Measurements from ENCODE around the gene SIN3A. TPM values are rescaled to one million over a fixed set of nuclear protein-coding genes. Genes with fewer than 3 reads are reported as not detected.
A peak's percentile ranks its signal among the peaks of the same experiment; 100 is the strongest.

The SIN3A gene
- total and polyA plus RNA-seq, 2 of the 8 experiments (the other 6 are each of a cell fraction or from before 2014, with no cell fraction given), result 69.5 to 109 TPM

- H4K20me1 ChIP-seq (replicated peaks in 1 of 2; ENCODE audit: control insufficient read depth in 1 of 2, insufficient read depth in 2 of 2, low read length in 2 of 2), result peaks cover 15 to 19% of the 10 kb centered on the region in 2 experiments
- H3K23me2 ChIP-seq (ENCODE audit: low read depth, low read length), result peaks cover 20% of the 10 kb centered on the region
- H3K4me3 ChIP-seq (ENCODE audit: extremely low read depth in 1 of 4, insufficient read depth in 2 of 4, low read depth in 3 of 4, low read length in 4 of 4), result peak overlapping the region; percentile 76 to 97 (median 81)
- no peak overlapping the region for H2BK20ac ChIP-seq (ENCODE audit: low read length)
- H3K14ac ChIP-seq (ENCODE audit: insufficient read length), result no peak overlapping the region
- H3K4me1 ChIP-seq (replicated peaks in 1 of 4; ENCODE audit: control insufficient read depth in 3 of 4, insufficient read depth in 4 of 4, low read length in 3 of 4), result peaks cover 0 to 3% (median 1%) of the 10 kb centered on the region in 4 experiments; a peak in 1 of 7 replicates
- H2AK5ac ChIP-seq (ENCODE audit: low read depth, low read length), result no peak overlapping the region
- no peaks in the 10 kb centered on the region for H3K27me3 ChIP-seq (replicated peaks in 1 of 4; ENCODE audit: control insufficient read depth in 3 of 4, extremely low read depth in 1 of 4, insufficient read depth in 3 of 4, low read length in 3 of 4)
- H3K79me1 ChIP-seq (ENCODE audit: low read depth, low read length), result 0 out of 2 replicates have a peak, but pooled peaks cover 2% of the 10 kb centered on the region
- DNase-seq (ENCODE audit: low read depth in 1 of 2, low spot score in 2 of 2), result no peak
- peak overlapping the region; percentile 79 to 90 (median 83) for H3K9ac ChIP-seq (replicated peaks in 1 of 4; ENCODE audit: extremely low read depth in 1 of 4, low read depth in 3 of 4, low read length in 3 of 4)
- H3K27ac ChIP-seq (ENCODE audit: low read depth, low read length), result peak overlapping the region; percentile 85
- H3K56ac ChIP-seq (replicated peaks; ENCODE audit: insufficient read length, low read depth, low read length), result peak overlapping the region; percentile 83
- H2BK5ac ChIP-seq (ENCODE audit: low read depth, low read length), result peak overlapping the region; percentile 88; the same call in 1 of the 2 replicates
- no peak overlapping the region for H2AFZ ChIP-seq (ENCODE audit: low read length)
- no peak overlapping the region for H3K23ac ChIP-seq (ENCODE audit: insufficient read length)
- H3K9me3 ChIP-seq (ENCODE audit: insufficient read depth in 2 of 2, low read depth in 1 of 2, low read length in 1 of 2), result no peaks in the 10 kb centered on the region
- no peaks in the 10 kb centered on the region for H3K36me3 ChIP-seq (ENCODE audit: control insufficient read depth in 2 of 4, insufficient read depth in 4 of 4, low read length in 3 of 4)
- H2BK12ac ChIP-seq (ENCODE audit: low read depth, low read length), result no peak overlapping the region
- peaks cover 32 to 48% of the 10 kb centered on the region in 2 experiments for H3K79me2 ChIP-seq (ENCODE audit: control insufficient read depth in 1 of 2, insufficient read depth in 2 of 2, low read length in 2 of 2)
- H4K8ac ChIP-seq (ENCODE audit: extremely low read depth, insufficient read depth, low read length), result peak overlapping the region; percentile 96
- peak overlapping the region; percentile 88; the same call in 1 of the 2 replicates for H3K18ac ChIP-seq (ENCODE audit: extremely low read depth, low read length)
- H3K4ac ChIP-seq (replicated peaks; ENCODE audit: insufficient read length, low read depth, low read length), result peak overlapping the region; percentile 97
- peak overlapping the region; percentile 95 for H4K5ac ChIP-seq (ENCODE audit: insufficient read length, low read depth, low read length)
- 6% methylated on average over 9 of the region's 45 CpGs; no CpG with 5 or more reads in 1 of the 2 experiments for WGBS, 2 experiments (ENCODE audit: extremely low coverage in 1 of 2, insufficient coverage in 1 of 2, insufficient read length in 1 of 2, insufficient replicate concordance in 2 of 2, low coverage in 1 of 2, low lambda C conversion rate in 2 of 2, missing lambda C conversion rate in 1 of 2)
- ChIA-PET POLR2A (ENCODE audit: partially characterized antibody) (interaction anchor here (0.7 to 5.0 kb wide), 13 partner anchors 8 to 228 kb away, joined by 3 to 25 read pairs (median 4); partner anchors contain the start of genes IMP3, PTPN9, SNUPN and SNX33), CTCF (ENCODE audit: partially characterized antibody) (interaction anchor here (1.2 to 2.4 kb wide), 3 partner anchors 81 to 197 kb away, joined by 3 to 7 read pairs (median 4); partner anchors contain the start of gene MAN2C1)
- H2BK15ac ChIP-seq (ENCODE audit: low read length), result no peak overlapping the region
- peak overlapping the region; percentile 85 for H4K91ac ChIP-seq (replicated peaks; ENCODE audit: insufficient read length, low read length)
- peak overlapping the region in 1 of 2 experiments; percentile 61 for H3K4me2 ChIP-seq (ENCODE audit: insufficient read depth in 1 of 2, low read depth in 2 of 2, low read length in 2 of 2)
- TF ChIP-seq PHF8 (conservative IDR thresholded peaks at IDR 0.05; ENCODE audit: low read depth, low read length) (peak; percentile 69; the same call in 1 of the 2 replicates), GABPA (IDR thresholded peaks at IDR 0.05; ENCODE audit: borderline replicate concordance, insufficient read depth, low read length) (no peak), SIN3A (conservative IDR thresholded peaks at IDR 0.05 in 1 of 2, IDR thresholded peaks at IDR 0.05 in 1 of 2; ENCODE audit: low read depth in 1 of 2, low read length in 2 of 2) (0 out of 4 replicates have a peak, but pooled peaks of 1 of the 2 experiments have one; percentile 33), POLR2AphosphoS5 (IDR thresholded peaks at IDR 0.05; ENCODE audit: low read depth, low read length) (peak; percentile 47; the same call in 1 of the 2 replicates)
- H2BK120ac ChIP-seq (replicated peaks; ENCODE audit: low read depth, low read length), result no peak overlapping the region
- no peak for FAIRE-seq
Observed at GRCh38 chr15:75451202-75451673, 252 bp downstream of the SIN3A start.

Measured in H1 (cell line).